Breast epithelium (tissue), 4 donors: Measurements from ENCODE around the gene INTS1. TPM values are rescaled to one million over a fixed set of nuclear protein-coding genes. Genes with fewer than 3 reads are reported as not detected.
A peak's percentile ranks its signal among the peaks of the same experiment; 100 is the strongest.

Source experiments
- DNase-seq, 2 donors: peaks; one replicate each; pipeline ENCODE4 v3.0.0-alpha.2; 2019; ENCODE audit warnings: low spot score in 2 of 2
- H3K27ac ChIP-seq, 2 donors: fragments of 200-600 bp; sonication (generic) in 1 of 2; one replicate each; pipeline ENCODE4 v1.5.1; 2016 to 2019; ENCODE audit warnings: mild to moderate bottlenecking in 1 of 2
- H3K27me3 ChIP-seq, 2 donors: fragments of 200-600 bp; sonication (generic) in 1 of 2; one replicate each; pipeline versions ENCODE4 v1.5.1 to v1.6.0; 2017 to 2019; ENCODE audit warnings: control low read depth in 1 of 2, mild to moderate bottlenecking in 1 of 2
- H3K36me3 ChIP-seq: fragments of 200-600 bp; one replicate; pipeline ENCODE4 v1.5.1; 2019
- H3K4me1 ChIP-seq, 2 donors: fragments of 200-600 bp; sonication (generic); one replicate each; pipeline ENCODE4 v1.5.1; 2016 to 2019; ENCODE audit warnings: control low read depth in 1 of 2
- H3K4me3 ChIP-seq, 3 donors: fragments of 200-600 bp; sonication (generic); 1 replicate in 2 of 3; 2 replicates in 1 of 3; pipeline ENCODE4 v1.5.1; 2016 to 2019; ENCODE audit warnings: mild to moderate bottlenecking in 3 of 3, moderate library complexity in 2 of 3
- H3K9me3 ChIP-seq, 2 donors: fragments of 200-600 bp; sonication (generic) in 1 of 2; one replicate each; pipeline ENCODE4 v1.5.1; 2016 to 2019; ENCODE audit warnings: control low read depth in 1 of 2
- POLR2A ChIP-seq: fragments of 450-650 bp; IDR thresholded peaks from one replicate; pipeline ENCODE4 v1.6.1; 2016; ENCODE audit warnings: antibody characterized with exemption, mild to moderate bottlenecking, moderate library complexity
- POLR2AphosphoS5 ChIP-seq, 3 donors: sonication (generic); formaldehyde crosslinking; IDR thresholded peaks; one replicate each; pipeline ENCODE4 v1.6.1; 2017; ENCODE audit warnings: antibody characterized with exemption in 3 of 3
- intact Hi-C: fragments of 100-400 bp; cut with DNase I; formaldehyde crosslinking; loops from one replicate; pipeline ENCODE4 v1.15.1; 2023; ENCODE audit warnings: low total_unique reads
- total RNA-seq, 3 donors: library from RNA; depleted of rRNA; stranded (reverse); fragments of >200 nt; gene quantifications; one replicate each; pipeline ENCODE4 v1.1.0, GENCODE V29; 2016
- TF ChIP-seq, protein P1 (sequence below), 3 donors: fragments of 450-650 bp; IDR thresholded peaks; one replicate each; pipeline ENCODE4 v1.5.1; 2016 to 2017; ENCODE audit warnings: antibody characterized with exemption in 3 of 3, mild to moderate bottlenecking in 3 of 3, moderate library complexity in 3 of 3

The INTS1 gene
- total RNA-seq, 3 donors from 2014 or later: 27.5 to 32.1 (median 27.7) TPM

DNA sequence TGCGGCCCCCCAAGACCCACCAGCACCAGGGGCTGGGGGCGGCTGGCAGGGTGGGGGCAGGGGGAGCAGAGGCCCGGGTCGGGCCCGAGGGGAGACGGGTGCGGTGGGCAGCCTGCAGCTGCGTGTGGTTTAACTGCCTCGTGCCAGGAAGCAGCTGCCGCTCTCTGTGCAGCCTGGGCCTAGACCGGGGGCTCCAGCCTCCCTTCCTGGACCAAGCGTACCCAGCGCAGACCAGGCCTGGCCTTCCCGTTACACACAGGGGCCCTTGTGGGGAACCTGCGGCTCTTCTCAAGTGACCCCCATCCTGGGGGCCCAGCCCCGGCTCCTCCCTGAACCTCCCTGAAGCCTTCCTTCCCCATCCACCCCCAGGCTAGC lies 6.6 kb upstream of the INTS1 start:
- TF ChIP-seq POLR2A: no peak
- TF ChIP-seq POLR2AphosphoS5 (IDR thresholded peaks at IDR 0.05): no peak
- TF ChIP-seq, protein P1, sequence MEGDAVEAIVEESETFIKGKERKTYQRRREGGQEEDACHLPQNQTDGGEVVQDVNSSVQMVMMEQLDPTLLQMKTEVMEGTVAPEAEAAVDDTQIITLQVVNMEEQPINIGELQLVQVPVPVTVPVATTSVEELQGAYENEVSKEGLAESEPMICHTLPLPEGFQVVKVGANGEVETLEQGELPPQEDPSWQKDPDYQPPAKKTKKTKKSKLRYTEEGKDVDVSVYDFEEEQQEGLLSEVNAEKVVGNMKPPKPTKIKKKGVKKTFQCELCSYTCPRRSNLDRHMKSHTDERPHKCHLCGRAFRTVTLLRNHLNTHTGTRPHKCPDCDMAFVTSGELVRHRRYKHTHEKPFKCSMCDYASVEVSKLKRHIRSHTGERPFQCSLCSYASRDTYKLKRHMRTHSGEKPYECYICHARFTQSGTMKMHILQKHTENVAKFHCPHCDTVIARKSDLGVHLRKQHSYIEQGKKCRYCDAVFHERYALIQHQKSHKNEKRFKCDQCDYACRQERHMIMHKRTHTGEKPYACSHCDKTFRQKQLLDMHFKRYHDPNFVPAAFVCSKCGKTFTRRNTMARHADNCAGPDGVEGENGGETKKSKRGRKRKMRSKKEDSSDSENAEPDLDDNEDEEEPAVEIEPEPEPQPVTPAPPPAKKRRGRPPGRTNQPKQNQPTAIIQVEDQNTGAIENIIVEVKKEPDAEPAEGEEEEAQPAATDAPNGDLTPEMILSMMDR (IDR thresholded peaks at IDR 0.05): no peak
- Histone ChIP-seq H3K27me3 (no peaks in the 10 kb centered on the region), H3K27ac (no peak overlapping the region), H3K9me3 (no peaks in the 10 kb centered on the region), H3K4me1 (peaks cover 0 to 4% of the 10 kb centered on the region in 2 donors), H3K4me3 (no peak overlapping the region), H3K36me3 (no peaks in the 10 kb centered on the region)
- DNase-seq: no peak
- intact Hi-C loops: no loop called here

DNA sequence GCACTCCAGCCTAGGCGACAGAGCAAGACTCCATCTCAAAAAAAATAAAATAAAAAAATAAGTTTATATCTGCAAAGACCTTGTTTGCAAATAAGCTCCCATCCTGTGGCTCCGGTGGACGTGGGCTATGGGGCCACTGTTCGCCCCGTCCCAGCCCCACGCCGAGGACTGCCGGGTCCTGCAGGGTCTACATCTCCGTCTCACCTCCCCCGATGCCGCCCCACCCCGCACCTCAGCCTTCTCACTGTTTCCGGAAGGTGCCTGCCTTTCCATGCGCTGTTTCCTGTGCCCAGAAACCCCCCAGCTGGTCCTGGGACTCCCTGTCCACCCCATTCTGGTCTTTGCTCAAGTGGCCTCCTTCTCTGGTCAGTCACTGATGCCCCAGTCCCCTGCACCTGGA lies 5.0 kb upstream of the INTS1 start:
- H3K4me1 ChIP-seq: peaks cover 0 to 4% of the 10 kb centered on the region in 2 donors
- H3K9me3 ChIP-seq: no peaks in the 10 kb centered on the region
- no peaks in the 10 kb centered on the region for H3K27me3 ChIP-seq
- TF ChIP-seq, protein P1 (IDR thresholded peaks at IDR 0.05): no peak
- TF ChIP-seq POLR2AphosphoS5 (IDR thresholded peaks at IDR 0.05): no peak
- TF ChIP-seq POLR2A: no peak
- no peaks in the 10 kb centered on the region for H3K36me3 ChIP-seq
- intact Hi-C loops: no loop called here
- H3K27ac ChIP-seq: no peak overlapping the region
- no peak for DNase-seq
- no peak overlapping the region for H3K4me3 ChIP-seq

GRCh38 chr7:1508277-1508758 lies 4.1 kb upstream of the INTS1 start:
- H3K9me3 ChIP-seq: no peaks in the 10 kb centered on the region
- intact Hi-C loops: no loop called here
- TF ChIP-seq, protein P1 (IDR thresholded peaks at IDR 0.05): no peak
- TF ChIP-seq POLR2AphosphoS5 (IDR thresholded peaks at IDR 0.05): no peak
- no peak for TF ChIP-seq POLR2A
- H3K36me3 ChIP-seq: no peaks in the 10 kb centered on the region
- DNase-seq: no peak
- H3K27ac ChIP-seq: no peak overlapping the region
- H3K4me1 ChIP-seq: peaks cover 0 to 3% of the 10 kb centered on the region in 2 donors
- no peak overlapping the region for H3K4me3 ChIP-seq
- H3K27me3 ChIP-seq: no peaks in the 10 kb centered on the region

GRCh38 chr7:1505731-1506550 lies 1.8 kb upstream of the INTS1 start:
- TF ChIP-seq, protein P1 (IDR thresholded peaks at IDR 0.05): no peak
- TF ChIP-seq POLR2AphosphoS5 (IDR thresholded peaks at IDR 0.05) (no peak), POLR2A (no peak)
- no peaks in the 10 kb centered on the region for H3K36me3 ChIP-seq
- peaks cover 0 to 16% of the 10 kb centered on the region in 2 donors for H3K4me1 ChIP-seq
- DNase-seq: no peak
- no peaks in the 10 kb centered on the region for H3K27me3 ChIP-seq
- peak overlapping the region; percentile 32 to 45 for H3K27ac ChIP-seq
- no peaks in the 10 kb centered on the region for H3K9me3 ChIP-seq
- intact Hi-C loops: no loop called here
- H3K4me3 ChIP-seq: no peak overlapping the region

- no peak overlapping the region for H3K27ac ChIP-seq
- no peaks in the 10 kb centered on the region for H3K27me3 ChIP-seq
- TF ChIP-seq, protein P1 (IDR thresholded peaks at IDR 0.05): no peak
- TF ChIP-seq POLR2A: no peak
- TF ChIP-seq POLR2AphosphoS5 (IDR thresholded peaks at IDR 0.05): no peak
- intact Hi-C loops: no loop called here
- H3K4me1 ChIP-seq: peaks cover 0 to 16% of the 10 kb centered on the region in 2 donors
- DNase-seq: no peak
- no peaks in the 10 kb centered on the region for H3K9me3 ChIP-seq
- H3K4me3 ChIP-seq: peak overlapping the region; percentile 99 to 100 (median 100)
- no peaks in the 10 kb centered on the region for H3K36me3 ChIP-seq
These were observed 799 bp downstream of the INTS1 start for GRCh38 chr7:1503390-1503789.
